HG03135 (cell line): ENCODE data around the gene DZANK1.
"Not testable (repeated sequence)": the region's sequence is repeated elsewhere in the genome, so short reads cannot be mapped to it uniquely, and the experiment has no call there.

Experiments
- ATAC-seq: cut with Tn5 transposase; IDR thresholded peaks from one replicate; pipeline ENCODE4 v1.9.1; 2021; ENCODE audit warnings: mild to moderate bottlenecking, moderate library complexity; ENCODE audit not compliant: unreplicated experiment

Gene DZANK1

DNA sequence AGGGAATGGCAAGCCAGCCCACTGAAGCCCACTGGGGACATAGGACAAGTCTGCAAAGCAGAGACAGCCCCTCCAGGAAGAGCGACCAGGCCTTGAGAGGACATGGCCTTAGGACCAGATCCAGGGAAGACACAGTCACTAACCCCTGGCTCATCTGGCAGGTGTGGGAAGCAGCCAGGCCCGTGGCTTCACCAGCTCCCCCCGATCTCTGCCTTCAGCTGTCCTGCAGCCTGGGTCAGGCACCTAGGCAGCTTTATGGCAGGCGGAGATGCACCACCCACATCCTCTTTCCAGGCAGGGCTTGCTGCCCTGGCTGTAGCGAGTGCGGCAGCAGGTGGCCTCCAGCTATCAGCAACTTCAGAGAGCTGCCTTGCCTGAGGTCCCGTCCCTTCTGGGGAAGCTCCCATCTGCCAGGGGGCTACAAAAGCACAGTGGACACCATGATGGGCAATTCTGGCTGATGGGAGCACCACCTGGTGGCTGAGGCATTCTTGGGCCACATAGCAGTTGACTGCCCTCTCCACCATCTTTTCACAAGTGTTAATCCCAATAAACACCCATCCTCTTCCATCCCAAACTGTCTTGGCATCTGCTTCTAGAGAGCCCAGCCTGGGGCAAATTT is 85.8 kb downstream of the DZANK1 start:
- ATAC-seq: no peak

DNA sequence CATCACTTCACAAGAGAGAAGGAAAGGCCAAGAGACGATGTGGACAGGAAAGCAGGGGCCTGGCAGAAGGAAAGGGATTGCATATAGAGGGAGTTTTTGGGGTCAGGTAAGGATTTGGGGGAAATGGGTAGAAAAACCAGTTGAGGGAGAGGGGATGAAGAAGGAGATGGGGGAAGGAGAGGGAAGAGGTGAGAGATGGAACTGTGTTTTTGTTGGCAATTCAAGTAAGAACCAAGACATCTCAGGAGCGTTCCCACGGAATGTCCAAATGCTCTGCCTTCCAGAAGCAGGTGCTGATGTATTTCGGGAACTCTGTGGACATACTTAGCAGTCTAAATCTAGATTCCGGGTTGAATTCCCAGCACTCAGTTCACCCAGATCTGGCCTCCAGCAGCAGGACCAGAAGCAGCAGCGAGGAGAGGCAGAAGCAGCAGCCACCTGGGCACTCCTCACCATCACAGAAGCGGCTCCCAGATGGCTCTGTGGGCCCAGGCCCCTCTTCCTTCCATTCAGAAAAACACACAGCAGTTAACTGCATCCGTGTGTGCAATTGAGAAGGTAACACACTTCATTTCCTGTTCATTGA is 88.8 kb downstream of the DZANK1 start:
- ATAC-seq: no peak

GRCh38 chr20:18375551-18375950 is 91.3 kb downstream of the DZANK1 start:
- not testable (repeated sequence) for ATAC-seq

DNA sequence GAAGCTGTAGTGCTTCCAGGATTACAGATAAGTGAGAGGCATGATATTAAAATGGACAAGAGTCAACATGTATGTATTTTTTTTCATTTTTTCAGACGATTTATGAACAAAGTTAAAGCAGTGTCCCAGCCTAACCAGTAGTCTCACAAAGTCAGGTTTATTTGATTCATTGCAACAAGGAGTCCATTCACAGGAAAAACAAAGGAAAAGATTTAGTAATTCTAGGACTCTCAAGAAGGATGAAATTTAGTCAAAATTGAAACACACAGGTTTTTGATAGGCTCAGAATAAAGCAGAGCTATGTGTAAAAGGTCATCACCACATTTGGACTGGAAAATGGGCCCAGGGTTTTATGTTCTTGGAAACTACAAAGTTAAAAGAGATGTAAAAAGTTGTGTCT is 94.5 kb downstream of the DZANK1 start:
- no peak for ATAC-seq

- ATAC-seq: no peak
These were observed 102.1 kb downstream of the DZANK1 start for GRCh38 chr20:18364768-18365167.

DNA sequence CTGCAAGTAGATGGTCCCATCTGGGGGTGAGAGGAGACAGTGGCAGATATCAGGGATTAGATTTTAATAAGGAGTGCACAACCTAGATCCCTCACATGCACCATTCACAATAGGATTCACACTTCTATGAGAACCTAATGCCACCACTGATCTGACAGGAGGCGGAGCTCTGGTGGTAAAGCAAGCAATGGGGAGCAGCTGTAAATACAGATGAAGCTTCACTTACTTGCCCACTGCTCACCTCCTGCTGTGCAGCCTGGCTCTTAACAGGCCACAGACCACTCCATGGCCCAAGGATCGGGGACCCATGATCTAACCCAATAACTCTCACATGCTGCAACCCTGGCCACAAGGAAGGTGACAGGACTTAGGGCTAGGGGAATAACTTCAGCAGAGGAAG is 103.1 kb downstream of the DZANK1 start:
- ATAC-seq: no peak

- ATAC-seq: no peak
These were observed 103.9 kb downstream of the DZANK1 start for GRCh38 chr20:18362916-18363315.

GRCh38 chr20:18361678-18362077 is 105.2 kb downstream of the DZANK1 start:
- no peak for ATAC-seq

GRCh38 chr20:18360635-18361034 is 106.2 kb downstream of the DZANK1 start:
- ATAC-seq: no peak

GRCh38 chr20:18359854-18360253 is 107.0 kb downstream of the DZANK1 start:
- ATAC-seq: no peak

DNA sequence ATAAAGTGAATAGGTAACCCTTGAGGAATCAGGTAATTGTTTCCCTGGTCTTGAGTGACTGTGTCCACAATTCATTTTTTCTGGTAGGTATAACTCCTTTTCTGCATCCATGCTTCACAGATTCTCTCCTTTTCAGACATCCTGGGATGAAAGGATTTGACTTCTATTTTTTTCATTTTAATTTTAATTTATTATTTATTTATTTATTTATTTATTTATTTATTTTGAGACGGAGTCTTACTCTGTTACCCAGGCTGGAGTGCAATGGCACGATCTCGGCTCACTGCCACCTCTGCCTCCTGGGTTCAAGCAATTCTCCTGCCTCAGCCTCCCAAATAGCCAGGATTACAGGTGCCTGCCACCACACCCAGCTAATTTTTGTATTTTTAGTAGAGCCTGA is 117.1 kb downstream of the DZANK1 start:
- not testable (repeated sequence) for ATAC-seq
